Fibroblast of skin of scalp (primary cell): ENCODE results near the gene CLIP2.
"Not testable (repeated sequence)": the region's sequence is repeated elsewhere in the genome, so short reads cannot be mapped to it uniquely, and the experiment has no call there.

Experiments
- DNase-seq: peaks from one replicate; pipeline ENCODE4 v3.0.0-alpha.2; 2013

Gene CLIP2

DNA sequence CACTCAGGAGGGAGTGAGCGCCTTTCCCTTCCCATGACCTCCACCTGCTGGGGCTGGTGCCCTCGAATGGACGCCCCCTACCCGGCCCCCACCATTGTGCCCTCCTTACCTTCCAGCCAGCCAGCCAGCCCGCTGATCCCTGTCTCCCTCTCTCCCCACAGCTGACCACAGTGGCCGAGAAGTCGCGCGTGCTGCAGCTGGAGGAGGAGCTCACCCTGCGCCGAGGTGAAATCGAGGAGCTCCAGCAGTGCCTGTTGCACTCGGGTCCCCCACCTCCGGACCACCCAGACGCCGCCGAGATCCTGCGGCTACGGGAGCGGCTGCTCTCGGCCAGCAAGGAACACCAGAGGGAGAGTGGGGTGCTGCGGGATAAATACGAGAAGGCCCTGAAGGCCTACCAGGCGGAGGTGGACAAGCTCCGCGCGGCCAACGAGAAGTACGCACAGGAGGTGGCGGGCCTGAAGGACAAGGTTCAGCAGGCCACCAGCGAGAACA is 86.6 kb downstream of the CLIP2 start:
- no peak for DNase-seq

DNA sequence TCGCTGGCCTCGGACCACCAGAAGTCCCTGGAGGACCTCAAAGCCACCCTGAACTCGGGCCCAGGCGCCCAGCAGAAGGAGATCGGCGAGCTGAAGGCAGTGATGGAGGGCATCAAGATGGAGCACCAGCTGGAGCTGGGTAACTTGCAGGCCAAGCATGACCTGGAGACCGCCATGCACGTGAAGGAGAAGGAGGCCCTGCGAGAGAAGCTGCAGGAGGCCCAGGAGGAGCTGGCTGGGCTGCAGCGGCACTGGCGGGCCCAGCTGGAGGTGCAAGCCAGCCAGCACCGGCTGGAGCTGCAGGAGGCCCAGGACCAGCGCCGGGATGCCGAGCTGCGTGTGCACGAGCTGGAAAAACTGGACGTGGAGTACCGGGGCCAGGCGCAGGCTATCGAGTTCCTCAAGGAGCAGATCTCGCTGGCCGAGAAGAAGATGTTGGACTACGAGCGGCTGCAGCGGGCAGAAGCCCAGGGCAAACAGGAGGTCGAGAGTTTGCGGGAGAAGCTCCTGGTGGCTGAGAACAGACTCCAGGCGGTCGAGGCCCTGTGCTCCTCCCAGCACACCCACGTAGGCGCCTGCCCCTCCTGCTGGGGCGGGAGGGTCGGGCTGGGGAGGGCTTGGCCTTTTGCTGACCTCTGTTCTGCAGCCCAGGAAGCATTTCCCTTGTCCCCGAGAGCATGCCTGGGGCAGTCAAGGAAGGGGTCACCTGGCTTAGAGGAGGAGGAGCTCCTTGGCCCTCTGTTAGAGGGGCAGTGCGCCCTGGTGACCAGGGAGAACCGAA is 87.2 kb downstream of the CLIP2 start:
- no peak for DNase-seq

DNA sequence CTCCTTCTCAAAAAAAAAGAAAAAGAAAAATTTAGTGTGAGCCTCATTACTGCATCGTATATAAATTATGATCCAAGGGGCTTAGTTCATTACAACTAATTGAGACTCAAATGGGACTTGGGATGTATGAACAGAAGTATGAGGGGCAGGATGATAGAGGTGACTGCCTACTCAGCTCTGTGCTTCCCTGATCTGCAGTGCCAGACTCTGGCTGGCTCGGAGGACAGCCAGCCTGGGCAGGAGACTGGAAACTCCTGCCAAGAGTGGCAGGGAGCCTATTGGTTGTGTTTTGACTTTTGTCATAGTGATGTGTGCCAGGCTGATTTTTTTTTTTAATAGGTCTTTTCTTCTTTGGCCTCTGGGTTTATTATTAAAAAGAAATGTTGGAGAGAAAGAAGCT is 90.7 kb downstream of the CLIP2 start:
- no peak for DNase-seq

DNA sequence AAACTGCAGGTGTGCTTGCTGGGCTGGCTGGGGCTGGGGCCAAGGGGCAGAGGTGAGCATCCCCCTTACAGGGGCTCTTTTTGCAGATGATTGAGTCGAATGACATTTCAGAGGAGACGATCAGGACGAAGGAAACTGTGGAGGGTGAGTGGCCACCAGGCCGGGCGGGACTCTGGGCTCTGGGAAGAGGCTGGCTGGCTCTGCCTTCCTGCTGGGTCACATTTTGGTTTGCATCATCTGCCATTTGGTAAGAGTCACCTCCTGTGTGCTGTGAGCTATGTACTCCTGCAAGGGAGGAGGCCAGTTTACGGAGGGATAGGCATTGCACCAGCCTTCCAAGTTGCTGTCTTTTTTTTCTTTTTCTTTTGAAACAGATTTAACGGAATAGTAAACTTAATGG is 91.5 kb downstream of the CLIP2 start:
- DNase-seq: no peak

DNA sequence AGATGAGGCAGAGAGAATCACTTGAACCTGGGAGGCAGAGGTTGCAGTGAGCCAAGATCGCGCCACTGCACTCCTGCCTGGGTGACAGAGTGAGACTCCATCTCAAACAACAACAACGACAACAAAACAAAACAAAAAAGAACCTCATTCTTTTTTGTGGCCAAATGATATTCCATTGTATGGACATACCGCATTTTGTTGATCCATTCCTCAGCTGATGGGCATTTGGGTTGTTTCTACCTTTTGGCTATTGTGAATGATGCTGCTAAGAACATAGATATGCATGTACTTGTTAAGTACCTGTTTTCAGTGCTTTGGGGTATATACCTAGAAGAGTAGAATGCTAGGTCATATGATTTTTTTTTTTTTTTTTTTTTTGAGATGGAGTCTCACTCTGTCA is 94.9 kb downstream of the CLIP2 start:
- DNase-seq: not testable (repeated sequence)

DNA sequence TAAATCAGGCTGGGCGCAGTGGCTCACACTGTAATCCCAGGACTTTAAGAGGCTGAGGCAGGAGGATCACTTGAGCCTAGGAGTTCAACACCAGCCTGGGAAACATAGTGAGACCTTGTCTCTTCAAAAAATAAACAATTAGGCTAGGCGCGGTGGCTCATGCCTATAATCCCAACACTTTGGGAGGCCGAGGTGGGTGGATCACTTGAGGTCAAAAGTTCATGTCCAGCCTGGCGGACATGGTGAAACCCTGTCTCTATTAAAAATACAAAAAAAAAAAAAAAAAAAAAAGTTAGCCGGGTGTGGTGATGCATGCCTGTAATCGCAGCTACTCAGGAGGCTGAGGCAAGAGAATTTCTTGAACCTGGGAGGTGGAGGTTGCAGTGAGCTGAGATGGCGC is 95.6 kb downstream of the CLIP2 start:
- not testable (repeated sequence) for DNase-seq

DNA sequence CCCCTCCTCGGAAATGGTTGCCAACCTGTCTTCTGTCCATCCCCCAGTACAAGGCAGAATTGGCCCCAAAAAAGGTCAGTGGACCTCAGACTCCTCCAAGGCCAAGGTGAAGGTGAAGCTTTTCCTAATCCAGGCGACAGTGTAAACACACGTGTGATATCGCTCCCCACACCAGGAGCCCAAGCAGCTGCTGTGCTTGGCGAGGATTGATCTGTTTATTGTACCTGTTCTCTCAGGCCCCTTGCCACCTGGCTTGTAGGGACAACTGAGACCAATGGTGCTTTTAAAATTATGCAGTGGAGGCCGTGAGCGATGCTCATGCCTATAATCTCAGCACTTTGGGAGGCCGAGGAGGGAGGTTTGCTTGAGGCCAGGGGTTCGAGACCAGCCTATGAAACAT is 98.4 kb downstream of the CLIP2 start:
- DNase-seq: no peak

DNA sequence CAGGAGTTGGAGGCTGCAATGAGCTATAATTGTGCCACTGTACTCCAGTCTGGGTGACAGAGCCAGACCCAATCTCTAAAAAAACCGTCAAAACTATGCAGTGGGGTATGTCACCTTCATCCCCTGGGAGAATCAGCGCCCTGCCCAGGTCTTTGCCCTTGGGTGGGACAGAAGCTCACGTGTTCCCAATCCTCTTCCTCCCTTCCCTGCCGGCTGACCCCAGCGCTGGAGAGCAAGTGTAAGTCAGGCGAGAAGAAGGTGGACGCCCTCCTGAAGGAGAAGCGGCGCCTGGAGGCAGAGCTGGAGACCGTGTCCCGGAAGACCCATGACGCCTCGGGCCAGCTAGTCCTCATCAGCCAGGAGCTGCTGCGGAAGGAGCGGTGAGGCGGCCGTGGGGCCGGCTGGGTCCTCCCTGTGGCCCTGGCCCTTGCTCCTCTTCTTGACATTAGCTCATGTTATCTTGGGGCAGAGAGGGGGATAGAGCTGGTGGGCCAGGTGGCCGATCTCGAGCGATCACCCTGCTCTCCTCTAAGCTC is 99.7 kb downstream of the CLIP2 start:
- DNase-seq: no peak

- DNase-seq: peak; percentile 47
Observed at GRCh38 chr7:74393722-74394121, 104.5 kb downstream of the CLIP2 start.

DNA sequence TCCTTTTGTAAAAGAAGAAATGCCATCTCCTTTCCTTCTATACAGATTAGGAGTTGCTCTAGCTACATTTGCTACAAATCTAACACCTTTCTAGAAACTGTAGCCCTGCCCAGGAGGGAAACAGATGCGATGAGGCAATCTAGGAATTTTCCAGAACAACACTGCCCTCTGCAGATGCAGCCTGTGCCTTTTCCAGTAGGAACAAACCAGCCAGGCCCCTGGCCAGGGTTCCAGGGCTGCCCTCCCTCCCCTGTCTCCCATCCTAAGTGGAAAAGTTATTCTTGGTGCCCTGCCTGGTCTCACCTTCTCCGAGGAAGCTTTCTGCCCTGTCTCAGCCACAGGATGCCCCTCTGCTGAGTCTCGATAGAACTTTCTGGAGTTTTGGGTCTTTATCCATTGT is 105.4 kb downstream of the CLIP2 start:
- peak; percentile 46 for DNase-seq

GRCh38 chr7:74395745-74396311 is 106.6 kb downstream of the CLIP2 start:
- DNase-seq: no peak

DNA sequence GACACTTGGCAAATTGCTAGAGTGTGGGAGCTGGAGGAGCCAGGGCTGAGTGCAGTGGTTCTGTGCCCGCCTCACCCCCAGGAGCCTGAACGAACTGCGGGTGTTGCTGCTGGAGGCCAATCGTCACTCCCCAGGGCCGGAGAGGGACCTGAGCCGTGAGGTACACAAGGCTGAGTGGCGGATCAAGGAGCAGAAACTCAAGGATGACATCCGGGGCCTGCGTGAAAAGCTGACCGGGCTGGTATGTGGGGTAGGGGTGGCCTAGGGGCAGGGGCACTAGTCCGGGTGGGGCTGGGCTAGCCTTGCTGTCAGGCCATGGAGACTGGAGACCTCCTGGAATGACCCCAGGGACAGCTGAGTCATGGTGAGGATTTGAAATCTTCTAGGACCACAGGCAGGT is 107.8 kb downstream of the CLIP2 start:
- no peak for DNase-seq

DNA sequence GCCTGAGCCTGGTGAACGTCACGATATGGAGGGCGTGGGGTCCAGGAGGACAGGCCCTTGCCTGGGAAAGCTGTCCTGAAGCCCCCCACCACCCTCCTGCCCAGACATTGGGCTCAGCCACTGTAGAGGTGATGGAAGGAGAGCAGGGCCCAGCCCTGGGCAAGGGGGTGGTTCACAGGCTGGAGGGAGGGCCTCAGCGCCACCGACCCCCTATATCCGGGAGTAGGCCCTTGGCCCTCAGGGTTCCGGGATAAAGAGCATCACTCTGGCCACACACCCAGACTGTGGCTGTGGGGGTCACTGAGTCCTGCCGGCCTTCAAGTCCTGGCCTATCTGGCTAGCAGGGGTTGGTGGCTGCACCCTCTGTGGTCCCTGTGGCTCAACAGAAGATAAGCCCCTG is 109.2 kb downstream of the CLIP2 start:
- no peak for DNase-seq

DNA sequence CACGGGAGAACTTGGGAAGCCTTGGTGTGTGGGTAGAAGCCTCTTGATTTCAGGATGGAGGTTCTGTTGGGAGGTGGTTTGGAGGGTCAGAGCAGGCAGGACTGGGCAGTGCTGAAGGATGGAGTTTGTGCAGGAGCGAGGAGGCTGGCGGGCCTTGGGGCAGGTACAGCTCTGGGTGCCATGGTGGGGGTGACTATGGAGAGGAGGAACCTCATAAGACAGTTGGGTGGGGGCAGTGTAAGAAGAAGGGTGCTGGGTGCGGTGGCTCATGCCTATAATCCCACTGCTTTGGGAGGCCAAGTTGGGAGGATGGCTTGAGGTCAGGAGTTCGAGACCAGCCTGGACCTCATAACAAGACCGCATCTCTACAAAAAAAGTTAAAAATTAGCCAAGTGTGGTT is 109.8 kb downstream of the CLIP2 start:
- DNase-seq: no peak

DNA sequence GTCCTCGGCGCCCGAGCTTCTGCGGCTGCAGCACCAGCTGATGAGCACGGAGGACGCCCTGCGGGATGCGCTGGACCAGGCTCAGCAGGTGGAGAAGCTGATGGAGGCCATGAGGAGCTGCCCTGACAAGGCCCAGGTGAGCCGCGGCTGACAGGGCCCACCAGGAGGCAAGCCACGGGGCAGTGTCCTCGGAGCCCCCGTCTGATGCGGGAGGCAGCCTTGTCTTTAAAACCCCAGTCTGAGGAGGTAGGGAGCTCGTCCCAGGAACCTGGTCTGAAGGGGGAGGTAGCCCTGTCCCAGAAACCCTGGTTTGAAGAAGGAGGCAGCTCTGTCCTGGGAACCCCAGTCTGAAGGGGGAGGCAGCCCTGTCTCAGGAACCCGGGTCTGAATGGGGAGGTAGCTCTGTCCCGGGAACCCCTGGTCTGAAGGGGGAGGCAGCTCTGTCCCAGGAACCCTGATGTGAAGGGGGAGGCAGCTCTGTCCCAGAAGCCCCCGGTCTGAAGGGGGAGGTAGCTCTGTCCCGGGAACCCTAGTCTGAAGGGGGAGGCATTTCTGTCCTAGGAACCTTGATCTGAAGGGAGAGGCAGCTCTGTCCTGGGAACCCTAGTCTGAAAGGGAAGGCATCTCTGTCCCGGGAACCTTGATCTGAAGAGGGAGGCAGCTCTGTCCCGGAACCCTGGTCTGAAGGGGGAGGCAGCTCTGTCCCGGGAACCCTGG is 111.4 kb downstream of the CLIP2 start:
- no peak for DNase-seq

GRCh38 chr7:74401137-74401859 is 112.1 kb downstream of the CLIP2 start:
- DNase-seq: peak; percentile 59

DNA sequence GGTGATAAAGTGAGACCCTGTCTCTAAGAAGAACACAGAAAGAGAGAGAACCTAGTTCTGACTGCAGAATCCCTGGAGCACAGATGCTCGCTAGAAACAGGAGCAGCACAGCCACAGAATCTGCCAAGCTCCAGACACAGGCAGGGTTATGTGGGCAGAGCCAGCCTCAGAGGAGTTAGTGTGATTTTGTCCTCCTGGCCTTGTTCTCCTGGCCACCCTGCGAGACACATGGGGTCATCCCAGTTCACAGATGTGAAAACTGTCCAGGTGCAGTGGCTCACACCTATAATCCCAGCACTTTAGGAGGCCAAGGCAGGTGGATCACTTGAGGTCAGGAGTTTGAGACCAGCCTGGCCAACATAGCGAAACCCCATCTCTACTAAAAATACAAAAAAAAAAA is 113.5 kb downstream of the CLIP2 start:
- not testable (repeated sequence) for DNase-seq

- DNase-seq: no peak
Observed at GRCh38 chr7:74403521-74404387, 114.5 kb downstream of the CLIP2 start.

DNA sequence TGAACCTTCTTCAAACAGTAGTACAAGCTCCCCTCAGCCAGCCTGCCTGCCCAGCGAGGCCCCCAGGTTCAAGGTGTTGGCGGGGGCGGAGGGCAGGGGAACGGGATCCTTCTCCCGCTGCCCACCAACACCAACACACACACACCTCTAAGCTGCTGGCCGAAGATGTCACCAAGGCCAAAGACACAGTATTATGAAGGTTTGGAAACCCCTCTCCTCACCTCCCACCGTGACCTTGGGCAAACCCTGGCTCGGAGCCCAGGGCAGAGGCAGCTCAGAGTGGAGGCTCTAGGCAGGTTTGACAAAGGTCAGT is 115.1 kb downstream of the CLIP2 start:
- no peak for DNase-seq

GRCh38 chr7:74404741-74405140 is 115.5 kb downstream of the CLIP2 start:
- DNase-seq: no peak

- DNase-seq: no peak
Observed at GRCh38 chr7:74405191-74405898, 116.1 kb downstream of the CLIP2 start.
